T-helper 1 cell treated with Interleukin-12 subunit alpha and Interleukin-12 subunit beta and Interleukin-4 antibody, amounts not matched to agents 30 ng/mL and 1 ng/mL, for 36 hours (primary cell): ENCODE results near the gene NTRK2. TPM values are rescaled to one million over a fixed set of nuclear protein-coding genes. Genes with fewer than 3 reads are reported as not detected.

Experiments
- intact Hi-C: fragments of 100-400 bp; cut with micrococcal nuclease; formaldehyde crosslinking; loops from one replicate; pipeline ENCODE4 v1.15.1; 2024
- total RNA-seq: library from RNA; stranded (reverse); gene quantifications from 2 replicates; pipeline ENCODE4 v1.2.3, GENCODE V29; 2022

NTRK2 gene
- total RNA-seq, 1 donor from 2014 or later = 1.5 TPM

GRCh38 chr9:84723426-84723825, 53.9 kb downstream of the NTRK2 start:
- intact Hi-C loops = no loop called here

DNA sequence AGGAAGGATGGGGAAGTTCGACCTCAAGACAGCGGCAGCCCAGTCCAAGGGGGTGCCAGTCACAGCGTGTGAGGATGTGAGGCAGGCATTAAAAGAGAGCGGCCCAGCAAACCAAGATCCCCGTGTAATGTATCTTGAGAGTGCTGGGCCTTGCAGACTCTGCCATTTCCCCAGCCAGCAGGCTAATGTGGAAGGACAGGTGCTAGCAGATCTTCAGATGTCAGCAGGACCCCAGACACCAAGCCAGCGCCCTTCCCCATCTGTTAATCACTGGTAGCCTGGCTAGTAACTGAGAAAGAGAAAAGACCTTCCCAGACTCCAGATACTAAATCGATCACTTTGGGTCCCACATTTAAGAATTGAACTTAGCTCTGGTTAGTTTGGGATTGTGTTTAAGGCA, 62.2 kb downstream of the NTRK2 start:
- intact Hi-C loops = no loop called here

- intact Hi-C loops = no loop called here
These were observed 66.6 kb downstream of the NTRK2 start for GRCh38 chr9:84736081-84736480.

DNA sequence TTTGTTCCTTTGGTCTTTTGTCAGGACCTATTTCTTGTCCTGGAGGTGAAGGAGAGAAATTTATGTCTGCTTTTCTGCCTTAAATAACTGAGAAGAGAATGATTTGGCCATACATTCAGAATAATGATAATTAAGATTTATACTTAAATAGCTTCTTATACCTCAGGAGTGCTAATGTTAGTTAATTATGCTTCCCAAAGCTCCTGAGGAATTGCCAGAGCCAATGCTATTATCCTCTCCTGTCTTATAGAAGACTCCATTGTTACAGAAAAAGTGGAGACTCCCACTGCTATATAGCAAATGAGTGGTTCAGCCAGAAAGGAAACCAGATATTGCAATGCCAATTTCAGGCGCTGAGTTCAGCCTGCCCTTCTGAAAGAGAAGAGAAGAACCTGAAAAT, 67.0 kb downstream of the NTRK2 start:
- intact Hi-C loops = no loop called here

DNA sequence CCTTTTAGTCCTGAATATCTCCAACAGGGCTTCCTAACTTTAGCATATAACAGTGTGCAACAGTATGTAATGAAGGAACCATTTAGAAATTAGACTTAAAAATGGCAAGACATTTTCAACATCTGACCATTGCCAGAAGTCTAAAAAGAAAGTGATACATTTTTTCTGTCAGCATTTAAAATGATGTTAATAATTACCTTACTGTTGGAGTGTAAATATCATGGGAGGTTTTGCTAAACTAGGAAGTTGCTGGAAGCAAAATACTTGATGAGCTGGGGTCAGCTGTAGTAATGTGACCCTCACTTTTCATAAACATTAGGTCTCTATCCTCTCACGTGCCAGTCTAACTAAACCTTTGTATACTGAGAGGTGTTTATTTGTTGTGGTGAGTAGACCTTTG, 68.8 kb downstream of the NTRK2 start:
- intact Hi-C loops = no loop called here

DNA sequence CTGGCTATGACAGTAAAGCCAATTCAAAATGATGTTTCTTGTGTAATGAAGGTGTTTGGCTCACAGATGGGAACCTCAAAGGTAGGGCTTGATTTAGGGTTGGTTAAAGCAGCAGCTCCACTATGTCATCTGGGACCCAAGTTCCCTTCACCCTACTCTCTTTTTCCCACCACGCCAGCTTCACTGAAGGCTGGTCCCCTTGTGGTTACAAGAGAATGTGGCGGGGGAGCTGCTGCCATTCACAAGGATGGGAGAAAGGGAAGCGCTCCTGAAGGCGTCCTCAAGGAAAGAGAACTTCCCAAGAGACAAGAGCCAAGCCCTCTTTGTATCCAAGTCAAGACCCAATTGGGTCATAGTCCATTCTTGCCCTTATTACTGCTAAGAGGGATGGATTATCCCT, 72.7 kb downstream of the NTRK2 start:
- intact Hi-C loops = no loop called here

GRCh38 chr9:84744195-84744594, 74.7 kb downstream of the NTRK2 start:
- intact Hi-C loops = no loop called here

GRCh38 chr9:84744726-84745125, 75.2 kb downstream of the NTRK2 start:
- intact Hi-C loops = no loop called here

DNA sequence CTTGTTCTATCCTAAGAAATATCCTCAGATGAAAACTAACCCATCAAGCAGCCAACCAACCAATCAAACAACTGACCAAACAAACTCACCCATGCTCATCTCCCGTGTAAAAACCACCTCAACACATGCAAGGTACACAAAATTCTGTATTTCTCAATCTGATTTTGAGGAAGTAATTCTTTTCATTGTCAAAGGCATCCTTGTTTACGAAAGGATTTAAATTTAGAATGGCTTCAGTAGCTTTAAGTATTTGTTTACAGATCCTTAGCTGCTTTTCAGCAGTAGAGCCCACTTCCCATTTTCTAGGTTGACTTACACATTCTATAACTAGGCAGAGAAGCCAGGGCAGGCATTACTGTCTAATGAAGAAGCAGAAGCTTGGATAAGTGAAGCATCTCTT, 78.6 kb downstream of the NTRK2 start:
- intact Hi-C loops = no loop called here

DNA sequence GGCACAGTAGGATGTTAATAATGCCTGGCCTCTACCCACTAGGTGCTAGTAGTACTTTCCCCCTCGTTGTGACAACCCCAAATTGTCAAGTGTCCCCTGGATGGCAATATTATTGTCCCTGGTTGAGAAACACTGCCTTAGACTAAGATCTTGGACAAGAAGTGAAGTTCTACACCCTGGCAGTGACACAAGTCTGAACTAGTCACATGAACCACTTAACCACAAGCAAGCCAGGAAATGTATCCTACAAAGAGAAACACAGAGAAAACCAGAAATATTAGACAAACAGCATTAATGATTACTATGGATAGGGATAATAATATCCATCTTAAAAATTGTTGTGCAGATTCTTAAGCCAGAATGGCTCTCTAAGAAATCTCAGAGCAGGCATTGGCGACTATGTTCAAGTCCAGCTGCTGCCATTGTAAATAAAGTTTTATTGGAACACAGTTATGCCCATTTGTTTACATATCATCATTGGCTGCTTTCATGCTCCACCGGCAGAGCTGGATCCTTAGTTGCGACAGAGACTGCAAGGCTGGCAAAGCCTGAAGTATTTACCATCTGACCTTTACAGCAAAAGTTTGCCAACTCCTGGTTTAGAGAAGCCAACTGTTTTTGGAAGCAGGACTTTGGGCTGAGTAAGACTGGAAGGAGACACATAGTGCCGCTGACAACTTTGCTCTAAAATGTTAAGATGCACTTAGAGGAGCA, 80.8 kb downstream of the NTRK2 start:
- intact Hi-C loops = loop anchor here (1.0 kb wide), 1 partner anchor 9 kb away; no protein-coding TSS in a partner anchor

DNA sequence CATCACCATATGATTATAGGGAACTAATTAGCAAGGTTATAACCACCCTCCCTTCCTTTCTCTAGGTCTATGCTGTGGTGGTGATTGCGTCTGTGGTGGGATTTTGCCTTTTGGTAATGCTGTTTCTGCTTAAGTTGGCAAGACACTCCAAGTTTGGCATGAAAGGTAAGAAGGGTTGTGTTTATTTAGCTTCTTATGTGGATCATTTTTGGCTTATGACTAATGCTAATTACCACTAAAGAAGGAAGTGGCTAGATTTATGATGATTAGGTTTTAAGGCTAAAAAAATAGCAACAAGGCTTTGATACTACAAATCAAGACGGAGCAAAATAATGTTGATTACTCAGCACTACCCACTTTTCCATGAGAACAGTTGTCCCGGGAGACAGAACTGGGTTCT, 82.4 kb downstream of the NTRK2 start:
- intact Hi-C loops = no loop called here

- intact Hi-C loops = no loop called here
These were observed 84.9 kb downstream of the NTRK2 start for GRCh38 chr9:84754461-84754860.

DNA sequence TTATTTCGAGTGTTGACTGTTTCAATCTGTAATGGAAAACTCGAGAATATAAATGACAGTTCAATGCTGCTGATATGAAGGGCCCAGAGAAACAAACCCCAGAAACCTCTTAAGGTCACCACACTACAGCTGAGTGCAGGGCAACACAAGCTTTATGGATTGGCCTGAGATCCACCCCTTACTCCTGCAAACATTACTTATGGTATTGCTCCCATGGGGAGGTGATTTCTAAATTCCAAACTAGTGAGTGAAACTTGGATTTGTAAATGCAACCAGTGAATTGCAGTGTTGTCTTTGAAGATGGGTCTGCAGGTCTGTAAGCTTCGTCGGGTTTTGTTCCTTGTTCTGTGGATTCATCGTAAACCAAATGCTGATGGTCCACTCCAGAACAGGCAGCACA, 85.4 kb downstream of the NTRK2 start:
- intact Hi-C loops = loop anchor here (5.0 kb wide), 1 partner anchor 458 kb away; no protein-coding TSS in a partner anchor

GRCh38 chr9:84755380-84755779, 85.9 kb downstream of the NTRK2 start:
- intact Hi-C loops = loop anchor here (5.0 kb wide), 1 partner anchor 458 kb away; no protein-coding TSS in a partner anchor

- intact Hi-C loops = loop anchor here (5.0 kb wide), 1 partner anchor 459 kb away; no protein-coding TSS in a partner anchor
These were observed 86.6 kb downstream of the NTRK2 start for GRCh38 chr9:84756171-84756570.

GRCh38 chr9:84756731-84757130, 87.2 kb downstream of the NTRK2 start:
- intact Hi-C loops = loop anchor here (5.0 kb wide), 1 partner anchor 459 kb away; no protein-coding TSS in a partner anchor

DNA sequence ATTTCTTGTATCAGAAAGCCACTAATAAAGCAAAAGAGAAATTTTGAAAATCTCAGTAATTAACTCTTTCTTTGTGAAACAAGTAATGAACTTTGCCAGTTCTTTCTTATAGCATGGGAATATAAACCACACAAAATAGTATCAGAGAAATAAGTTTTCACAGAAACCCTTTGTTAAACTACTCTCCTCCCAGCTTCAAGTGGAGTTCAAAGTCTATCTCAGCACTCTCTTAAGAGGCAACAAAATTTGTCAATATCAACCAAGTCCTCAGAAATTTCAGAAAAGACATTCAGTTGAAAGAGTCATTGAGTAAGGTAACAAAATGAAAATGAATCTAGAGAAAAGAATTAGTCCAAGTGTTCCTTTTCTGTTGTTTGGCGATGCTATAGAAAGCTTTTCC, 89.3 kb downstream of the NTRK2 start:
- intact Hi-C loops = loop anchor here (1.0 to 5.0 kb wide), 3 partner anchors 9 to 462 kb away; no protein-coding TSS in a partner anchor

DNA sequence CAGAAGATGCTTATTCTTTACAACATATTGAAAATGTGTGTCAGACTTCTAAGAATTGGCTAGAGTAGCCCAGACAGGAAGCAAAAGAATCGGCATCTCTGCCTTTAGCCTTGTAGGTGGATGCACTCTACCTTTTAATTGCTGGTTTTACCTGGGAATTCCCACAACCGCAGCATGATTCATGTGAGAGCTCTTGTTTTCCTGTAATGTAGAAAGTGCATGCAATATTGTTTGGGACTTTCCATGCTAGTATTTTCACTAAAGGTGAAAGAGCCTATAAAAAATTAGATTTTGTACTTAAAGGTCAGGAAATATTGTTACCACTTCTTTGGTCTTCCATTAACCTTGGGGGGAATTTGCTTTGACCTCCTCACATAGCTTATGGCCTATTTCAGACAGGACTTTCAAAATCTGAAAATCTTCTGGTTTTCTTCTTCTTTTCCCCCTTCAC, 89.8 kb downstream of the NTRK2 start:
- intact Hi-C loops = loop anchor here (1.0 to 5.0 kb wide), 3 partner anchors 9 to 462 kb away; no protein-coding TSS in a partner anchor

DNA sequence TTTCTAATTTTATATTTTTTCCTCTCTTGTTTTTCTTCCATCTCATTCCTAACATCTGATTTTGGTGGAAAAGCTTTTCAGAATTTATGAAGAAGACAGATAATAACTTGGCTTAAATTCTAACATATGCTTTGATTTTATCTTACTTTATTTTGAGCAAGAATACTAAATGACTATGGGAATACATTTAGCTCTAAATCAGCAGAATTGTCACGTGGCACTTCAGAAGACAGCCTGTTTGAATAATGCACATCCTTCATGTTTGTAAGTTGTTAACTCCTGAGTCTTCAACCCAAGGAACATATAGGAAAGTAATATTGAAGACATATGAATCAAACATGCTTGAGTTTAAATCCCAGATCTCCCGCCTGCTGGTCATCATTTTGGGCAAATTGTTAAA, 90.3 kb downstream of the NTRK2 start:
- intact Hi-C loops = loop anchor here (1.0 to 10.0 kb wide), 4 partner anchors 10 to 985 kb away; partner anchors contain the start of gene AGTPBP1

DNA sequence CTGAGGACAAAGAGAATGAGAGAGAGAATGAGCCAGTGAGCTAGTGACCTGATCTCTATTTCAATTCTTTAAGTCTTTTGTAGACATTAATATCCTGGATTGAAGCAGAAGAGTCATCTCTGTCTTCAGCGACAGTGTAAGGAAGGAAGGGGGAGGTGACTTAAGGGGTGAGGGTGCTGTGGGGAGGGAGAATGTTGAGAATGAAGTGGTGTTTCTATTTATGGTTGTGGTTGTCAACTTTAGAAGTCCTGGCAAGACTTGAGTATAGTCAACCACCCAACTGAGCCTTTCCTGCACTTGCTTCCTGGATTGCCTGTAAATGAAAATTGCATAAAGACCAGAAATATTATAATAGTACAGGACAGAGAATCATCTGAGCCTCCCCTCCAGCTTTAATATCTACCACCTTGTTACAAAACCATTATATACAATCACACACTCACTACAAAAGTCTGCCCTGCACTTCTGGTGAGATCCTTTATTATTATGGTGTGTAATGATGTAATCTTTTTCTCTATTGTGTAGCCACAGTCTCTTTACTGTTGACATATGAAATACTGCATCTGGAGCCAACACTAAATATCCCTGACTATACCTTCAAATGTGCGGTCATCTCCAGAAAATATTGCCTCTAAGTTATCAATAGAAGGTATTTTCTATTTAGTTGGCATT, 91.7 kb downstream of the NTRK2 start:
- intact Hi-C loops = loop anchor here (10.0 kb wide), 1 partner anchor 984 kb away; the partner anchor contains the start of gene AGTPBP1

GRCh38 chr9:84772511-84772910, 103.0 kb downstream of the NTRK2 start:
- intact Hi-C loops = no loop called here

DNA sequence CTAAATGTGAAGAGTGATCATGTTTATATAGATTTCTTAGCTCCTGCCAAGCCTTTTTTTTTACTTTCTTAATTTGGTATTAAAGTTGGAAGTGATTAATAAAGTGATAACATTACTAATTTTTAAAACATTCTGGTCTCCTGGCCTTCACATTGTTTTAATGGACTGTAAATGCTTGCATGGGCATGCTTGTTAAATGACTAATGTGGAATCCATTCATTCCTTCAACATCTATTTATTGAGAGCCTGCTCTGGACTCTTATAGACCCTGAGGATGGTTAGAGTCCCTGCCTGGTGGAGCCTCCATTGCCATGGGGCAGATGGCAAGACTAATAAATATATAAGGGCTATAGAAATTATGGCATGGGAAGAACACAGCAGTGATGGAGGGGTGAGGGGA, 103.5 kb downstream of the NTRK2 start:
- intact Hi-C loops = no loop called here
